ENCODE measurements around the gene ZNF774. TPM values are rescaled to one million over a fixed set of nuclear protein-coding genes. Genes with fewer than 3 reads are reported as not detected.

Gene ZNF774
- total and polyA plus RNA-seq, 2 of the 13 experiments (the other 11 are each of a cell fraction or from before 2014, with no cell fraction given): 0.59 to 1.4 TPM

- TF ChIP-seq TFDP2 (CRISPR knock-in tag; IDR thresholded peaks at IDR 0.05) (no peak), TCF12 (IDR thresholded peaks at IDR 0.05) (no peak), TCF12 (CRISPR knock-in tag; IDR thresholded peaks at IDR 0.05) (no peak), ZNF205 (CRISPR knock-in tag; IDR thresholded peaks at IDR 0.05) (no peak), FLYWCH1 (CRISPR knock-in tag; IDR thresholded peaks at IDR 0.05) (no peak), POLR2G (IDR thresholded peaks at IDR 0.05; ENCODE audit: low read depth, low read length) (no peak), ZNF576 (CRISPR knock-in tag; IDR thresholded peaks at IDR 0.05) (no peak), HNF1A (IDR thresholded peaks at IDR 0.05; ENCODE audit: low read depth) (no peak), HNF1A (CRISPR knock-in tag; IDR thresholded peaks at IDR 0.05; ENCODE audit: borderline replicate concordance) (no peak), AGO2 (optimal IDR thresholded peaks at IDR 0.05; ENCODE audit: low read depth, low read length) (no peak), MIER2 (CRISPR knock-in tag; IDR thresholded peaks at IDR 0.05) (no peak), MAF1 (CRISPR knock-in tag; IDR thresholded peaks at IDR 0.05; ENCODE audit: borderline replicate concordance) (no peak), ZNF580 (CRISPR knock-in tag; IDR thresholded peaks at IDR 0.05; ENCODE audit: borderline replicate concordance, low read depth) (no peak), IRX3 (CRISPR knock-in tag; IDR thresholded peaks at IDR 0.05; ENCODE audit: borderline replicate concordance, low read depth) (no peak), ZMAT5 (CRISPR knock-in tag; IDR thresholded peaks at IDR 0.05; ENCODE audit: borderline replicate concordance, low read depth) (no peak), FOXK2 (IDR thresholded peaks at IDR 0.05) (no peak), AKNA (CRISPR knock-in tag; IDR thresholded peaks at IDR 0.05; ENCODE audit: borderline replicate concordance) (no peak), HOXA5 (CRISPR knock-in tag; IDR thresholded peaks at IDR 0.05) (no peak), MYNN (CRISPR knock-in tag; IDR thresholded peaks at IDR 0.05; ENCODE audit: low read depth) (no peak)
Measured at GRCh38 chr15:90400759-90401314, 48.8 kb downstream of the ZNF774 start (continued).
